Measurements from ENCODE around the gene SUZ12.

DNA sequence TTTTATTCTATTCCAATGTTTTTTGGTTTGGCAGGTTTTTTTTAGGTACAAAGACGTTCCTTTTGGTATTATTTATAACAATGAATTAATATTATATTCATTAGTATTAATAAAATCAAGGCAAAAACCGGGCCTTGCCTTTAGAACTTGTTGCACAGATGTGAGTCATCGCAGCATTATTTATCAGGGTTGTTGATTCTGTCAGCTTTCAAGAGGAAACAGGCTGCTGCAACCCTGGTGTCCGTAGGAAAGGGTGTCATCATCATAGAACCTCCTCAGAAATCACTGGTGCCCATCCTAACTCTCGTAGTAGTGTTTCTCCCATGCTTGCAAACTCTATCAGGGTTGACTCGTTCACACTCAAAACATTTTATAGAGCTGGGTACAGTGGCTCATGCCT, 60.2 kb downstream of the SUZ12 start:
- TF ChIP-seq, protein P1, sequence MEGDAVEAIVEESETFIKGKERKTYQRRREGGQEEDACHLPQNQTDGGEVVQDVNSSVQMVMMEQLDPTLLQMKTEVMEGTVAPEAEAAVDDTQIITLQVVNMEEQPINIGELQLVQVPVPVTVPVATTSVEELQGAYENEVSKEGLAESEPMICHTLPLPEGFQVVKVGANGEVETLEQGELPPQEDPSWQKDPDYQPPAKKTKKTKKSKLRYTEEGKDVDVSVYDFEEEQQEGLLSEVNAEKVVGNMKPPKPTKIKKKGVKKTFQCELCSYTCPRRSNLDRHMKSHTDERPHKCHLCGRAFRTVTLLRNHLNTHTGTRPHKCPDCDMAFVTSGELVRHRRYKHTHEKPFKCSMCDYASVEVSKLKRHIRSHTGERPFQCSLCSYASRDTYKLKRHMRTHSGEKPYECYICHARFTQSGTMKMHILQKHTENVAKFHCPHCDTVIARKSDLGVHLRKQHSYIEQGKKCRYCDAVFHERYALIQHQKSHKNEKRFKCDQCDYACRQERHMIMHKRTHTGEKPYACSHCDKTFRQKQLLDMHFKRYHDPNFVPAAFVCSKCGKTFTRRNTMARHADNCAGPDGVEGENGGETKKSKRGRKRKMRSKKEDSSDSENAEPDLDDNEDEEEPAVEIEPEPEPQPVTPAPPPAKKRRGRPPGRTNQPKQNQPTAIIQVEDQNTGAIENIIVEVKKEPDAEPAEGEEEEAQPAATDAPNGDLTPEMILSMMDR (conservative IDR thresholded peaks at IDR 0.05; ENCODE audit: low read length) = no peak
- no peak for TF ChIP-seq EZH2phosphoT487 (IDR thresholded peaks at IDR 0.05; ENCODE audit: borderline replicate concordance, low read depth, low read length)

Measured in OCI-LY7 (cell line).